Gastroesophageal sphincter (tissue), 4 donors: ENCODE measurements around the gene COQ10B. TPM values are rescaled to one million over a fixed set of nuclear protein-coding genes. Genes with fewer than 3 reads are reported as not detected.
"Not testable (repeated sequence)": the region's sequence is repeated elsewhere in the genome, so short reads cannot be mapped to it uniquely, and the experiment has no call there.

ENCODE experiments used
- ATAC-seq: fragments of 150-250 bp; one replicate; pipeline ENCODE4 v1.9.1; 2016; ENCODE audit warnings: mild to moderate bottlenecking, moderate library complexity
- H3K27ac ChIP-seq, 4 donors: fragments of 200-600 bp; sonication (generic) in 3 of 4; 1 replicate in 3 of 4; 2 replicates in 1 of 4; pipeline ENCODE4 v1.5.1; 2016 to 2019
- H3K27me3 ChIP-seq: fragments of 200-600 bp; sonication (generic); one replicate; pipeline ENCODE4 v1.5.1; 2019
- H3K36me3 ChIP-seq, 2 donors: fragments of 200-600 bp; sonication (generic); one replicate each; pipeline ENCODE4 v1.5.1; 2019; ENCODE audit warnings: control low read depth in 1 of 2
- H3K4me1 ChIP-seq, 3 donors: fragments of 200-600 bp; sonication (generic); 1 replicate in 2 of 3; 2 replicates in 1 of 3; pipeline ENCODE4 v1.5.1; 2016 to 2019; ENCODE audit warnings: control low read depth in 2 of 3
- H3K4me3 ChIP-seq, 2 donors: fragments of 200-600 bp; sonication (generic); one replicate each; pipeline ENCODE4 v1.5.1; 2019; ENCODE audit warnings: mild to moderate bottlenecking in 1 of 2, moderate library complexity in 1 of 2
- H3K9me3 ChIP-seq, 3 donors: fragments of 200-600 bp; sonication (generic); one replicate each; pipeline ENCODE4 v1.5.1; 2017 to 2019; ENCODE audit warnings: control low read depth in 2 of 3
- CTCF ChIP-seq, 4 experiments: fragments of 200-600 bp in 2 of 4; fragments of 450-650 bp in 2 of 4; sonication (generic) in 1 of 4; IDR thresholded peaks; one replicate each; pipeline ENCODE4 v1.5.1; 2017 to 2019; ENCODE audit warnings: antibody characterized with exemption in 4 of 4, mild to moderate bottlenecking in 2 of 4, moderate library complexity in 2 of 4
- EP300 ChIP-seq: sonication (generic); formaldehyde crosslinking; IDR thresholded peaks from one replicate; pipeline ENCODE4 v1.6.1; 2017; ENCODE audit warnings: antibody characterized with exemption, mild to moderate bottlenecking
- POLR2A ChIP-seq, 2 donors: fragments of 450-650 bp; IDR thresholded peaks; one replicate each; pipeline ENCODE4 v1.6.1; 2017; ENCODE audit warnings: antibody characterized with exemption in 2 of 2, mild to moderate bottlenecking in 2 of 2, moderate library complexity in 1 of 2
- POLR2AphosphoS5 ChIP-seq: sonication (generic); formaldehyde crosslinking; IDR thresholded peaks from one replicate; pipeline ENCODE4 v1.6.1; 2017; ENCODE audit warnings: antibody characterized with exemption
- WGBS, 2 donors: methylation state at CpG; one replicate each; pipeline ENCODE4 v1.1.5; 2018; ENCODE audit warnings: low coverage in 1 of 2; 5-methylcytosine and 5-hydroxymethylcytosine counted together
- total RNA-seq, 4 donors: library from RNA; depleted of rRNA; stranded (reverse); fragments of >200 nt; gene quantifications; one replicate each; pipeline ENCODE4 v1.1.0, GENCODE V29; 2016

COQ10B gene
- total RNA-seq, 4 donors from 2014 or later: 36.9 to 66.8 (median 42.2) TPM

- Histone ChIP-seq H3K4me3 (no peak overlapping the region), H3K27me3 (no peaks in the 10 kb centered on the region), H3K27ac (no peak overlapping the region), H3K9me3 (no peaks in the 10 kb centered on the region), H3K36me3 (peaks cover 0 to 11% of the 10 kb centered on the region in 2 donors), H3K4me1 (peaks cover 4 to 82% (median 29%) of the 10 kb centered on the region in 3 donors)
- ATAC-seq: no peak
- 64 to 73% methylated on average over 6 of the region's 6 CpGs for WGBS, 2 donors
- no peak for TF ChIP-seq POLR2AphosphoS5
- TF ChIP-seq EP300: no peak
- no peak for TF ChIP-seq POLR2A (IDR thresholded peaks at IDR 0.05)
These were observed 21.5 kb upstream of the COQ10B start for GRCh38 chr2:197431858-197432257.

- peak overlapping the region in 1 of 2 donors; percentile 77 for H3K4me3 ChIP-seq
These were observed 20.8 kb upstream of the COQ10B start for GRCh38 chr2:197432527-197432926.

GRCh38 chr2:197433780-197434438 is 19.4 kb upstream of the COQ10B start:
- WGBS, 2 donors: 0 to 1% methylated on average over 8 to 11 of the region's 11 CpGs
- peaks cover 4 to 62% (median 24%) of the 10 kb centered on the region in 3 donors for H3K4me1 ChIP-seq

More at GRCh38 chr2:197432527-197432926, 20.8 kb upstream of the COQ10B start:
- H3K4me1 ChIP-seq: peaks cover 4 to 76% (median 28%) of the 10 kb centered on the region in 3 donors
- peaks cover 0 to 11% of the 10 kb centered on the region in 2 donors for H3K36me3 ChIP-seq
- not testable (repeated sequence) for ATAC-seq, H3K27ac ChIP-seq, H3K9me3 ChIP-seq, H3K27me3 ChIP-seq
- WGBS, 2 donors: 67 to 81% methylated on average over 4 of the region's 6 CpGs

GRCh38 chr2:197434541-197435513 is 18.5 kb upstream of the COQ10B start, which contains the start of gene SF3B1:
SF3B1 (minus strand) TSS chr2:197435028; CDS start chr2:197434999, 29 bp downstream.
- TF ChIP-seq EP300 (no peak), CTCF (IDR thresholded peaks at IDR 0.05) (peak in 1 of 4 experiments; percentile 2), POLR2A (IDR thresholded peaks at IDR 0.05) (peak; percentile 78 to 87), POLR2AphosphoS5 (peak; percentile 93)
- WGBS, 2 donors: 0 to 3% methylated on average over 17 to 27 of the region's 74 CpGs
- peak; percentile 99 for ATAC-seq
- H3K9me3 ChIP-seq: no peaks in the 10 kb centered on the region
- peak within 1 kb of the TSS; percentile 77 to 93 for H3K4me3 ChIP-seq
- peak within 1 kb of the TSS; percentile 92 to 98 (median 95) for H3K27ac ChIP-seq
- H3K27me3 ChIP-seq: no peaks in the 10 kb centered on the region
- H3K4me1 ChIP-seq: peaks cover 4 to 53% (median 24%) of the 10 kb centered on the region in 3 donors
- peaks cover 0 to under 1% of the 10 kb centered on the region in 2 donors for H3K36me3 ChIP-seq

More at GRCh38 chr2:197433780-197434438, 19.4 kb upstream of the COQ10B start:
- TF ChIP-seq POLR2AphosphoS5 (no peak), CTCF (IDR thresholded peaks at IDR 0.05) (no peak), POLR2A (IDR thresholded peaks at IDR 0.05) (no peak), EP300 (no peak)
- peak overlapping the region; percentile 77 to 93 for H3K4me3 ChIP-seq
- H3K36me3 ChIP-seq: peaks cover 0 to 10% of the 10 kb centered on the region in 2 donors
- ATAC-seq: no peak
- H3K27ac ChIP-seq: peak overlapping the region; percentile 92 to 98 (median 92)
- no peaks in the 10 kb centered on the region for H3K27me3 ChIP-seq
- no peaks in the 10 kb centered on the region for H3K9me3 ChIP-seq

- Histone ChIP-seq H3K27me3 (no peaks in the 10 kb centered on the region), H3K36me3 (no peaks in the 10 kb centered on the region), H3K4me1 (peaks cover 4 to 43% (median 20%) of the 10 kb centered on the region in 3 donors), H3K27ac (peak overlapping the region; percentile 92 to 98 (median 95)), H3K4me3 (peak overlapping the region; percentile 77 to 93), H3K9me3 (no peaks in the 10 kb centered on the region)
- no peak for ATAC-seq
- no peak for TF ChIP-seq POLR2AphosphoS5
- TF ChIP-seq EP300: no peak
- no peak for TF ChIP-seq CTCF (IDR thresholded peaks at IDR 0.05)
- no peak for TF ChIP-seq POLR2A (IDR thresholded peaks at IDR 0.05)
- WGBS, 2 donors: 22 to 35% methylated on average over 16 of the region's 16 CpGs
These were observed 17.5 kb upstream of the COQ10B start for GRCh38 chr2:197435598-197436420.
